GM19463 (cell line): ENCODE data around the gene RAPGEF1.
"Not testable (repeated sequence)": the region's sequence is repeated elsewhere in the genome, so short reads cannot be mapped to it uniquely, and the experiment has no call there.

Source experiments
- ATAC-seq: cut with Tn5 transposase; IDR thresholded peaks from one replicate; pipeline ENCODE4 v1.9.1; 2021; ENCODE audit warnings: mild to moderate bottlenecking, moderate library complexity; ENCODE audit not compliant: unreplicated experiment

The RAPGEF1 gene

DNA sequence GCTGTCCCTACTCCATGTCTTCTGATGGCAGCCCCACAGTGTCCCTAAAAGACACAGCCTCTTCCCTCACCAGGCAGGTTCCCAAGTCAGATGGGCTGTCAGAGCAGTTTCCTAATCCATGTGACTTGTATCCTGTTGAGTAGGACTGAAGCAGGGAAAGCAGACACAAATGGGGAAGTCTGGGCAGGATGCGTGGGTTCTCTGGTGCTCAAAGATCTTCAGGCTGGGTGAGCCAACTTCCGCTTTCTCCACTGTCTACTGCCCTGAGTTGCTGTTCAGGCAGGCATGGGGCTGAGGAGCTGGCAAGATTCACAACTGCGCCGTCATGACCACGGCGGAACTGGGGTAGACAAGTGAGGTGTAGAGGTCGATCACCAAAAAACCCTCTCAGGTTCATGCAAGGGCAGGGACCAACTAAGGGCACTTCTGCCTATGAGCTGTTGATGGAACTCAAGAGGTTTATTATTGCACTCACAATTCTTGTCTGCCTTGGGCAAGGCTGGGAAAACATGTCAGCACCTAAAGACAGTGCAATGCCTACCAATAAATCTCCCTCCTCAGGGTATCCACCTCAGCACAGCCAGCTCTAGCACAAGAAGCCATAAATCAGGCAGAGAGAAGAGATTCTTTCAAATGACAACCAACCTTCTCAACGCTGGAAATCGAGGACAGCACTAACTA lies 83.4 kb downstream of the RAPGEF1 start:
- peak; percentile 80 for ATAC-seq

DNA sequence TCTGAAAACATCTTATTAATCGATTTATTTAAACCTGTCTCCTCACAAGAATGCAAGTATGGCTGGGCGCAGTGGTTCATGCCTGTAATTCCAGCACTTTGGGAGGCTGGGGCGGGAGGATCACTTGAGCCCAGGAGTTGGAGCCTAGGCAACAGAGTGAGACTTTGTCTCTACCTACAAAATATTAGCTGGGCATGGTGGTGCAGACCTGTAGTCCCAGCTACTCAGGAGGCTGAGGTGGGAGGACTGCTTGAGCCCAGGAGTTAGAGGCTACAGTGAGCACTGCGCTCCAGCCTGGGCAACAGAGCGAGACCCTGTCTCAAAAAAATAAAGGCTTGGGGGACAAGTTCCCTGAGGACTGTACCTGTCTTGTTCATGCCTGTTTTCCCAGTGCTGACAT lies 85.5 kb downstream of the RAPGEF1 start:
- ATAC-seq: not testable (repeated sequence)

DNA sequence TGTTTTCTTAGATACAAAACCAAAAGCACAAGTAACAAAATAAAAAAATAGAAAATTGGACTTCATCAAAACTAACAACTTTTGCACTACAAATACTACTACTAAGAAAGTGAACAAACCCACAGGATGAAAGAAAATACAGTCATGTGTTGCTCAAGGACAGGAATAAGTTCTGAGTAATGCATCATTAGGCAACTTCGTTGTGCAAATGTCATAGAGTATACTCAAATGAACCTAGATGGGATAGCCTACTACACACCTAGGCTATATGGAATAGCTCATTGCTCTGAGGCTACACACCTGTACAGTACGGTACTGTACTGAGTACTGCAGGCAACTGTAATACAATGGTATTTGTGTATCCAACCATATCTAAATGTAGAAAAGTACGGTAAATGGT lies 88.3 kb downstream of the RAPGEF1 start:
- ATAC-seq: no peak

DNA sequence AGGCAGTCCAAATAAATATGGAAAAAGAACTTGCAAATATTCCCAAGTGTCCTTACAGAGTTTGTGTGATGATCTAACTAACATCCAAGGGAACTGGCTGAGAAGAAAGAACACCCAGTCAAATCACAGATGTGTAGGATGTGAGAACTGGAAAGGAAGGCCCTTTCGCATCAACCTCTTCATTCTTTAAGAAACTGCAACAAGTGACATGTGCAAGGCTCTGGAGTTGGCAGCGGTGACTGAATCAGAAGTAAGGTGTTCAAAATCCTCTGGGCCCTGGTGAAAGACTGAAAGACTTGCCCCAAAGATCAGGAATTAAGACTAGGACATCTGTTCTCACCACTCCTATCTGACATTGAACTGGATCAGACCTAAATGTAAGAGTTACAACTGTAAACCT lies 88.7 kb downstream of the RAPGEF1 start:
- ATAC-seq: no peak

DNA sequence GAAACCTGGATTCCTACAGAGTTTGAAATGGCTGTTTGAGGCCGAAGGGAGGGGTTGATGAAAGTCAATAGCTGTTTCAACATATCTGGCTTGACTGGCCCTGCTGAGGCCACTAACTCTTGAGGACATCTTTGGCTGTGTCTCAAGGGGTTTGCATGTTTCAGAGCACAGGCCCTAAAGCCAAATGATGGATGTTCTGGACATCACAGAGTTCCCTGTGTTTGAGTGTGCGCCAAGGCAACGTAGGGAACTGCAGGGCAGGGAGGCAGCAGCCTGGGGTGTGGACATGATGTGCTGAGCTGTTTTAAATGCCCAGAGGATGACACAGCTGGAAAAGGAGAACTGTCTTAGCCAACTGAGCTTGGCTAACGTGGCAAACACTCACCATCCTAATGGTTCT lies 89.6 kb downstream of the RAPGEF1 start:
- no peak for ATAC-seq

DNA sequence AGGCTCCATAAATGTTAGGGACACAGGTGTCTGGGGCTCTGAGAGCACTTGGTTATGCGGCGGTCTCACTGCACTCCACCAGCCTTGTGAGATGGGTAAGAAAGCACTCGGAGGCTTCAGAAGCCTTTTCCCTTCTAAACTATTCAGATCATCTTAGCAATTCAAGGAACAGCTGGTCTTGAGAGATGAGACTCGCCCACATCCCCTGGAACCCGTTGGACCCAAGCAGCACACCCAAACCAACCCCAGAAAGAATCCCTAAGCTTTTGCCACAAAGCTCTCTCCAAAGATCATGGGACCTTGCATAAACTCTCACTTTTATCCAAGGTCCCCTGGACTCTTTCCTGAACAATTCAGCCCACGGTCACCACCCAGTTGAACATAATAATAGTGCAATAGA lies 90.2 kb downstream of the RAPGEF1 start:
- ATAC-seq: no peak

DNA sequence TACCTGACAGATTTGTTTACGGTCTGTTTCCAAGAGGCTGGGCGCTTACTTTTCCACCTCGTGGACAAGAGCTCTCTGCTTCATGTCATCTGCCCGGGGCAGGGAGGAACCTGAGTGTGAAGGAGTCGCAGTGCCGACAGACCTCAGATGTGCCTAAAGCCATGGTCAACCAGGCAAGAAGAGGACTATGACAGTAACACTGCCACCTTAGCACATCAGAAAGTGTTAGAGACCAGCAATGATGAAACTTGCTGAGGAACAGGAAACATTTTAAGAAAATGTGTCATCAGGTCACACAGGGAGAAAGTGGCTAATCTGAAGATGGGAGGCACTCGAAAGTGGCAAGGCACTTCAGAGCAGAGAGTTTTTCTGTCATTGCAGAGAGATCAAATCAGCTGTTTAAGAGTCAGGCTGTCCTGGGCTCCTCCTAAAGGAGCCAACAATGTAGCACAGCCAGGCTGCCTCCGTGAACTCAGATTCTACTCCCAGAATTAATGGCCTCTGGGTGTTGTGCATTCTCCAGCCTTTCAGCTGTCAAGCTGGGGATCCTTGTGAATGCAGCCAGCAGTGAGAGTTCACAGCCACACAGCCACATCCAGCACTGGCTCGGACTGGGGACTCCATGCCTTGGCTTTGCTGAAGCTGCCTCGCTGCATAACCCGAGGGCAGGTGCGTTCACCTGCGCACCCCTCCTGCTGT lies 94.6 kb downstream of the RAPGEF1 start:
- ATAC-seq: peak; percentile 49

DNA sequence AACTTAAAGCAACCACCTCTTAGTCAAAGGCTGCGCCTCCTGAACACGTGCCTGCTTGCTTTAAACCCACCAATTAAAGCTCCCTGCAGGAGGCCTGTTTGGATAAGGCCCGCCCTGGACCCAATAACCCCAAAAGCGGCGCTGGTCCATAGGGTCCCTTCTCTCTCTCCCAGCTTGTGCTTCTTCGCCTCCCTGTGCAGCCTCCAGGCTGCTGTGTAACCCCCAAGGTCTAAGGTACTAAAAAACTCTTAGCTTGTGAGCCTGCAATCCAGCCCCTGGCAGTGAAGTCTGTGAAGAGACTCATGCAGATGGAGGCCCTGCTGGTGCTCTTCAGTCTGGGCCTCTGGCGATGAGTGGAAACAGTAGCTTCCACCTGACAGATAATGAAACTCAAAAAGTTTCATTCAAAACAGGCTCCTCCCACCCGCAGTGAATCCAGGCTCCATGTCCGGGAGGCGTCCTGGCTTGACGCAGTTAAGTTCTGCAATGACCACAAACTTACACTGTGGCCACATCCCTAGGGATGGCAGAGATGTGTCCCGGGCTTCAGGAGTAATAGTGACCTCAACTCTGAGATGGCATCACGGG lies 97.3 kb downstream of the RAPGEF1 start:
- peak; percentile 67 for ATAC-seq

DNA sequence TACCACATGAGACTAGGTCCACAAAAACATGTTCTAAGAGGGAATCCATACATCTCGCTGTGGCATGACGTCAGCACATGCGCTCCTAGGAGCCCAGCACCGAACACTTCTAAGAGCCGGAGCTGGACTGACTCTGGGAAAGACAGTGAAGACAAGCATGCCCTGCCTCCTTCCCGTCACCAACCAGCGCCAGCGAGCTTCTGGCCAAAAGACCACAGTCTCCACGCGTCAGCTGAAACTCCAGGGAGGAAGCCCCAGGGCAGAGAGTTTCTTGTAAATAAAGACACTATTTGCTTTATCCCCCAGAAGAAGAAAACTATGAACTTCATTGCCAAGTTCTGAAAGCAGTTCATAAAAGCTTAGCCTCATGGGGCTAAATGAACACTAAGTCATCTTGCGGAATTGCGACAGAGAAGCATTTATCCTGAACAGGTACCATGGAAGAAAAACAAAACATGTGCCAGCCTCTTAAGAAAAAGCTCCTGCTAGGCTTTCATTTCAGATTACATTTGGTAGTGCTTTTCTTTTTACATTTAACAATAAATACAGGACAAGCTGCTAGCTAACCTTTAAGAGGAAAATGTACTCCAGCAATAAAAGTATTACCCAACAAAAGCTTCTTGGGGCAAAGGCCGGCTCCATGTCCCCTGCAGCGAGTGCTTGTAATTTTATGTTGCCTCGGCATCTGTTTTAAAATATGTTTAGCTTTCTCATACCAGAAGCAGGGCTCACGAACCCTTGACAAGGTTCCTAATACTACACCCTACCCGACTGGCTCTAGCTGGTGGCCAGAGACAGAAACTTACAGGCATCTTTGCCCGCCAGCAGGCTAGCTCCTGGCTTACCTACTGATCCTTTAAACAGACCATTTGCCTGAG lies 98.0 kb downstream of the RAPGEF1 start:
- ATAC-seq: no peak

DNA sequence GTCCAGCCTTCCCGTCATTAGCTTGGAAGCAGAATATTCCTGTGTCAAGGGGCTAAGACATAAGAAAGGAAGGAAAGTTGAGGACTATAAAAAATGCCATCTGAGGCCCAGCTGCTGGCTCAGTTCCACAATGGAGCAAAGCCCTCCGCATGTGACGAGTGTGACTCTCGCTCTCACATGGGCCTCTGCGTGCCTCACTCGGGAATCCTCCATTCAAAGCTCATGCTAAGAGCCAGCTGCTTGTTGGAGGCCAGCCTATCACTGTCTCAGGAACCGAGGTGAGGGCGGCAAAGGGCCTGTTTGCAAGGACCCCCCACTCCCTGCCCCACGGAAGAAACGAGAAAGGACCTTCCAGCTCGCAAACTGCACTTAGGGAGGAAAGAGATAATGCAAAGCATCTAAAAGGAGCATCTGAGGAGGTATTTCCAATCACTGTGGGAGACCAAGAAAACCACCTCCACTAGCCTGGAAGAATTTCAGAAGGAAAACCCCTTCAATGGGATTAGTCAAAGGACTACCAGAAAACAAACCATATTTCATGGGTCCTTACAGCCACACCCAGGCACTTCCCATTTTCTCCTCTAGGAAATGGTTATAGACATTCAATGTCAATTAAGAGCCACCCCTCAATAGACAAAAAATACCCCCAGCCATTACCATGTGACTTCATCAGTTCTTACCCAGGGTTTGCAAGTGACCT lies 99.3 kb downstream of the RAPGEF1 start:
- ATAC-seq: no peak

DNA sequence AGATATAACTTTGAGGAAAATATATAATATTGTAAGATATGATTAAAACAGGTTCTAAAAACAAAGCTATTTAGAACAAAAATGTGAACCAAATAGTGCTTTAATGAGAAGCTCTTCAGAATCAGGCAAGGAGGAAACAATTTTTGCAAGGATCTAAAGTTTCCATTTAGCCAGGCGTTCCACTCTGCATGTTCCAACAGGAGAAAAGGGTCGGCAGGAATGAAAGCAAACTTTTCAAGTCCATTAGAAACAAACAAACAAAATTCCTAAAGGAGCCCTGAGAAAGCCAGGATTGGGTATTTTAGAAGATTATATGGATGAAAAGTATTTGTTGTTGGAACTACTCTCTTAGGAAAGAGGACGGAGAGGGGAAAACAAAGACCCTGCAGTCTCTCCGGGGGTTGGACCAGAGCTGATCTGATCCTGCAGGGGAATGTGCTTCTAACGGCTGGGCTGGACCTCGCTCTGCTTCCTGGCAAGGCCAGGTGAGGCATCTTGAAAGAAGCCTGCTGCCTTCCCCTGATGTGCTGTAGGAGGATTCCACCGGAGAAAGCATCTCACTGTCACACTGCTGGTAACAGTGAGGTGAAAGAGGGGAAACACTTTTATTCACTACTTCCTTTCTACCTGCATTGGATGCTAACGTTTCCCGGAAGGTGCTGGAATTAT lies 100.0 kb downstream of the RAPGEF1 start:
- no peak for ATAC-seq

DNA sequence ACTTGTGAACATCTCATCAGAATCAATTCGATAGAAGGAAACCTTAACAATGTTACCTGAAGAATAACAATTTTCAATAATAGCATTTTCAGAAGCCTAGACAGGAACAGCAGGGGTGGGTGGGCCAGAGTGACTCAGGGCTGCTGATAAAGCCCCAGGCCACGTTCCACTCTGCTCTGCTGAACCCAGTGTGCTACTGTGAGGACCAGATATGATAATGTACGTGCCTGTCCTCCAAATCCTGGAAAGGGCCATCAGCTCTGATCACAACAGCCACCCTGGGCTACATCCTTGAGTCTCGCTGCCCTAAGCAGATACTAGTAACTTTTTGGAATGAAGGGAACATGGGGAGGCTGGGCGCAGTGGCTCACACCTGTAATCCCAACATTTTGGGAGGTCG lies 103.3 kb downstream of the RAPGEF1 start:
- ATAC-seq: no peak

DNA sequence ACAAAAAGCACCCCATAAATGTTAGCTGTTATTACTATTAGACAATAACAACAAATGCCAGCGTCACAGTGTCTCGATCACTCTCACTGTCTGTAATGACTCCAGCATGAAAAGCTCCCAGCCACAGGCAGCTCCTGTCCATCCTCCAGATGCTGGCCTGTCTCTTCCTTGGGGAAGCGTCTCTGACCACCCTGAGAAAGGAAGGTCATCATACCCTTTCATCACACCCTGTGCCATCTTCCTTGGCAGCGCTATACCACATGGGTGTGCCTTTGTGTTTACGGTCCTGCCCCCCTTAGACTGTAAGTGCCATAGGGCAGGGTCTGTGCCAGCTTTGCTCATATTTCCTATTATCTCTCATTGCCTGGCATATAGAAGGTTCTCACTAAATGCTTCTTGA lies 104.0 kb downstream of the RAPGEF1 start:
- no peak for ATAC-seq

DNA sequence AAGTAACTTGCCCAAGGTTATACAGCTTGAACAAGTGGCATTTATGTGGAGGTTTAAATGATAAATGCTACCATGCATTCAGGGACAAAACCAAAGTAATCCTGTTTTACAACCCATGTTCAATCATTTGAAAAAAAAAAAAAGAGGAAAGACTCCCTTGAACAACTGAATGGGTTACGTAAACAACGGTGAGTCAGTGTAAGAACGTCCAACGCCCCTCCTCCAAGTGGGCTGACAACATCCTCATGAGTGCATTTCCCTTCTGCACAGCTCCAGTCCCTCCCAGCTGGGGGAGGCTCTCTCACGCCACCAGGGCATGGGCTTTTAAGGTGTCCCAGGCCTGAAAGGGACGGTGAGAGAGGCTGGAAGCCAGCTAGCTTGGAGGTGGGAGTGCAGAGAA lies 104.6 kb downstream of the RAPGEF1 start:
- no peak for ATAC-seq

DNA sequence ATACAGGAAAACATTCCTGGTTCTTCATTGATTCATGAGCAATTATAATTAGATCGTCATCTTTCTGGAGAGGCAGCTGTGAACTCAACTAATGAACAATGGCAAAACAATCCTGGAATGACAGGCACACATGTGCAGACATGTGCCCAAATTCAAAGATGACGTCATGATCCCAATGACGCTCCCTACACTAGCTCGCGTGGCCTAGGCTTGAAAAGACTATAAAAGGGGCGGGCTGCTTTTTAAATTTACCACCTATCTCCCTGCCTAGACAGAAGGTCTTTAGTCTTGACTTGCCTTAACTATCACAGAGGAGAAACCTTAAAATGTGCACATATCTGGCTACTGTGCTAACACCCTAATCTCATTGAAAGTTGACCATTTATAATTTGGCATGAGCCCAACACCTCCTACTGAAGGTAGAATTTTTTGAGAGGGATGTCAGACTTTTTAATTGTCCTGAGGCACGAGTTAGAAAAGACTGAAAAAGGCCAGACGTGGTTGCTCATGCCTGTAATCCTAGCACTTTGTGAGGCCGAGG lies 106.3 kb downstream of the RAPGEF1 start:
- ATAC-seq: no peak

DNA sequence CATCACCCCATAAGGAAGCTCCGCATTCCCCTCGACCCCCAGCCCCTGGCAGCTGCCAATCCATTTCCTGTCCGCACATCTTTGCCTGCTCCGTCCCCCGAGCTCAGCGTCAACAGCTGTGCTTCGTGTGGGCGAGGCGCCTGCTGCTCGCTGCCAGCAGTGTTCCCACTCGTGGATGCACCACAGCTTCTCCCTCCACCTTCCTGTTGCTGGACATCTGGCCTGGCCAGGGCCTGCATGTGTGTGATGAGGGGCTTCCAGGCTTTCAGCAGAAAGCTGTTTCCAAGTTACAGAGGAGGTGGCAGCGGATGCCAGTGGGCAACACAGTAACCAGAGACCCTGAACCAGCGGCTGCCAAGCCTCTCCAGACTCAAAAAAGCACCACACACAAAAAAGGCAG lies 108.6 kb downstream of the RAPGEF1 start:
- ATAC-seq: no peak

DNA sequence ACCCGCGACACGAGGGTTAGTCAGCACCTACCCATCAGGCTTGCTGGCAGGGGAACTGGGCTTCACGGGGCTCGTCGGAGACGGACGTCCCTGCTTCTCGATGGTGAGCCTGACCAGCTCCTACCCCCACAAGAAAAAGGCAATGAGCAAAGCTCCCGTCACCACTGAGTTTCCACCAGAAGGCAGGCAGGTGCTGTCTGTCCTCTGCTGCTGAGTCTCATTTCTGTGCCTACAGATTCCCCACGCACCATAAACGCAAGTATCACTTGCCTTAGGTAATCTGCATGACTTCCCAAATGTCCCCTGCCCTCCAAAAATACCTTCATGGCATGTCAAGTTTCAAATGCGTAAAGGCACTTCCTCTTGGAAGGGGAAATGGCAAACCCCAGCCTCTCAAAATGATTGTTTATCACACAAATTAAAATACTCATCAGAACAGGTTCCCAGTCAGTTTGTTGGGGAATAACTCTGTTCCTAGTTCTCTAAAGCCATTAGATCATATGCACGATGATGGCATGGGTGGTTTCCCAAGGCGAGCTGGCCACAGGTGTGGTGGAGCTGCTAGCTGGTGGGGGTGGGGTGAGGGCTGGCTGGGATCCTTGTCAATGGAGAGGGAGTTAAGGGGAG lies 109.6 kb downstream of the RAPGEF1 start:
- peak; percentile 50 for ATAC-seq

DNA sequence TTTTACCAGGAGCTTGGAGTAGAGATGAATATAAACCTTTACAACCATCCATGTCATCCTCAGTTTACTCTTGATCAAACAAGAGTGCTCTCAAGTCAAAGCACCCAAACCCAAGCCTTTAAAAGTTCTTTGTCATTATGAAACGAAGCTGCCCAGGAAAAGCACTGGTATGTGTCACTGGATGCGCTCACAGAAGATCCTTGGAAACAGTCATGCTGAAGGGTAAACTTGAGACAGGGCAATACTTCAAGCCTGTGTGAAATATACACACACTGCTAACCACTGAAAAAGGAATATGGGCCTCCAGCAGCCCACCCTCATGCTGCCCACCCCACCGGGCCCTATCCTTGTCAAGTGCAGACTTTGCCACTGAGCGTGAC lies 110.1 kb downstream of the RAPGEF1 start:
- ATAC-seq: no peak

DNA sequence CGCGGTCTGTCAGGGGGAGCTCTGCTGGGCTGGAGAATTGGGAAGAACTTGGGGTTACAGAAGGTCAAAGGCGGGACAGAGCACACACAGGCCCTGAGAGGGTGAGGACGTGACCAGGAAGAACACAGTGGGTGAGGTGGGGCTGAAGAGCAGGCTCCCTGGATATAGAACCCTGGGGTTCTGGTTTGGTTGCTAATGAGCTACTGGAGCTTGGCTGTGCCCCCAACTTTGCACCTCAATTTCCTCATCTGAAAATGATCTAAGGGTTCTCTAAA lies 110.7 kb downstream of the RAPGEF1 start:
- no peak for ATAC-seq
